ENCODE measurements around the gene DDX59. TPM values are rescaled to one million over a fixed set of nuclear protein-coding genes. Genes with fewer than 3 reads are reported as not detected.

DDX59 gene
- total and polyA plus RNA-seq, 9 of the 15 experiments (the other 6 are each of a cell fraction or from before 2014, with no cell fraction given): 8.3 to 30.4 (median 19.8) TPM

DNA sequence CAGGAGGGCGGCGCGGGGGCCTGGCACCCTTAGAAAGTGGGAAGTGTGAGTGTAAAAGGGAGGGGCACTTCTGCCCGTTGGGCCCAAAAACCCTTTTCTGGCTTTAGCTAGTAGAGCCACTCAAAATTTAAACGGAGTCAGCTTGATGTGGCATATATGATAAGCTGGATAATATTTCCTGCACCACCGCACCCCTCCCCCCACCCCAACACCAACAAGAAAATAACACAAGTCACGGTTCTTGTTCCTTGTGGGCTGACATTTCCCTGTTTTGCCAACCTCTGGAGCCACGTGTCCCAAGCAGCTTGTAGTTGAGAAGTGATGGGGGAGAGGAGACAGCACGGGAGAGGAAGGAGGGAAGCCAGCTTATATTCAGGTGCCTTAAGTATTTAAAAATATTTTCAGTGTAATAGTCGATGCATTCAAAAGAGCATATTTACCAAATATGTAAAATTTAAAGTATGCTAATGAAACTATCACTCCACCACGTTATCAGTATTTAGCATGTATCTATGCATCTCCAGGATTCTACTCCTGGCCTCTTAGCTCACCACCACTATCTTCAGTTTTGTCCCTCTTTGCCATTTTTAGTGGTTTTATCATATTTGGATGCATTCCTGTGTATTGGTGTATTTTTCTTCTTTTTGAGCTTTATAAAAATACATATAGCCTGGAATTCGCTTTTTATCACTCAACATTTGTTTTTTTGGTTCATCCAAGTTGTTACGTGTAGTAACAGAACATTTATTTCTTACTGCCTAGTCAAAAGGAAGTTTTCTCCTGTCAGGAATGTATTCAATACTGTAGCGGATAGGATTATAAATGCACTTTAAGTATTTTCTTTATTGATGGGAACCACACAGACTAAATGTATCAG lies 773 bp upstream of the DDX59 start (continued):
- TF ChIP-seq, protein P1, sequence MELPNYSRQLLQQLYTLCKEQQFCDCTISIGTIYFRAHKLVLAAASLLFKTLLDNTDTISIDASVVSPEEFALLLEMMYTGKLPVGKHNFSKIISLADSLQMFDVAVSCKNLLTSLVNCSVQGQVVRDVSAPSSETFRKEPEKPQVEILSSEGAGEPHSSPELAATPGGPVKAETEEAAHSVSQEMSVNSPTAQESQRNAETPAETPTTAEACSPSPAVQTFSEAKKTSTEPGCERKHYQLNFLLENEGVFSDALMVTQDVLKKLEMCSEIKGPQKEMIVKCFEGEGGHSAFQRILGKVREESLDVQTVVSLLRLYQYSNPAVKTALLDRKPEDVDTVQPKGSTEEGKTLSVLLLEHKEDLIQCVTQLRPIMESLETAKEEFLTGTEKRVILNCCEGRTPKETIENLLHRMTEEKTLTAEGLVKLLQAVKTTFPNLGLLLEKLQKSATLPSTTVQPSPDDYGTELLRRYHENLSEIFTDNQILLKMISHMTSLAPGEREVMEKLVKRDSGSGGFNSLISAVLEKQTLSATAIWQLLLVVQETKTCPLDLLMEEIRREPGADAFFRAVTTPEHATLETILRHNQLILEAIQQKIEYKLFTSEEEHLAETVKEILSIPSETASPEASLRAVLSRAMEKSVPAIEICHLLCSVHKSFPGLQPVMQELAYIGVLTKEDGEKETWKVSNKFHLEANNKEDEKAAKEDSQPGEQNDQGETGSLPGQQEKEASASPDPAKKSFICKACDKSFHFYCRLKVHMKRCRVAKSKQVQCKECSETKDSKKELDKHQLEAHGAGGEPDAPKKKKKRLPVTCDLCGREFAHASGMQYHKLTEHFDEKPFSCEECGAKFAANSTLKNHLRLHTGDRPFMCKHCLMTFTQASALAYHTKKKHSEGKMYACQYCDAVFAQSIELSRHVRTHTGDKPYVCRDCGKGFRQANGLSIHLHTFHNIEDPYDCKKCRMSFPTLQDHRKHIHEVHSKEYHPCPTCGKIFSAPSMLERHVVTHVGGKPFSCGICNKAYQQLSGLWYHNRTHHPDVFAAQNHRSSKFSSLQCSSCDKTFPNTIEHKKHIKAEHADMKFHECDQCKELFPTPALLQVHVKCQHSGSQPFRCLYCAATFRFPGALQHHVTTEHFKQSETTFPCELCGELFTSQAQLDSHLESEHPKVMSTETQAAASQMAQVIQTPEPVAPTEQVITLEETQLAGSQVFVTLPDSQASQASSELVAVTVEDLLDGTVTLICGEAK (IDR thresholded peaks at IDR 0.05): peak; percentile 60
- TF ChIP-seq, protein P1 (CRISPR knock-in tag; IDR thresholded peaks at IDR 0.05): no peak
- TF ChIP-seq, protein P2, sequence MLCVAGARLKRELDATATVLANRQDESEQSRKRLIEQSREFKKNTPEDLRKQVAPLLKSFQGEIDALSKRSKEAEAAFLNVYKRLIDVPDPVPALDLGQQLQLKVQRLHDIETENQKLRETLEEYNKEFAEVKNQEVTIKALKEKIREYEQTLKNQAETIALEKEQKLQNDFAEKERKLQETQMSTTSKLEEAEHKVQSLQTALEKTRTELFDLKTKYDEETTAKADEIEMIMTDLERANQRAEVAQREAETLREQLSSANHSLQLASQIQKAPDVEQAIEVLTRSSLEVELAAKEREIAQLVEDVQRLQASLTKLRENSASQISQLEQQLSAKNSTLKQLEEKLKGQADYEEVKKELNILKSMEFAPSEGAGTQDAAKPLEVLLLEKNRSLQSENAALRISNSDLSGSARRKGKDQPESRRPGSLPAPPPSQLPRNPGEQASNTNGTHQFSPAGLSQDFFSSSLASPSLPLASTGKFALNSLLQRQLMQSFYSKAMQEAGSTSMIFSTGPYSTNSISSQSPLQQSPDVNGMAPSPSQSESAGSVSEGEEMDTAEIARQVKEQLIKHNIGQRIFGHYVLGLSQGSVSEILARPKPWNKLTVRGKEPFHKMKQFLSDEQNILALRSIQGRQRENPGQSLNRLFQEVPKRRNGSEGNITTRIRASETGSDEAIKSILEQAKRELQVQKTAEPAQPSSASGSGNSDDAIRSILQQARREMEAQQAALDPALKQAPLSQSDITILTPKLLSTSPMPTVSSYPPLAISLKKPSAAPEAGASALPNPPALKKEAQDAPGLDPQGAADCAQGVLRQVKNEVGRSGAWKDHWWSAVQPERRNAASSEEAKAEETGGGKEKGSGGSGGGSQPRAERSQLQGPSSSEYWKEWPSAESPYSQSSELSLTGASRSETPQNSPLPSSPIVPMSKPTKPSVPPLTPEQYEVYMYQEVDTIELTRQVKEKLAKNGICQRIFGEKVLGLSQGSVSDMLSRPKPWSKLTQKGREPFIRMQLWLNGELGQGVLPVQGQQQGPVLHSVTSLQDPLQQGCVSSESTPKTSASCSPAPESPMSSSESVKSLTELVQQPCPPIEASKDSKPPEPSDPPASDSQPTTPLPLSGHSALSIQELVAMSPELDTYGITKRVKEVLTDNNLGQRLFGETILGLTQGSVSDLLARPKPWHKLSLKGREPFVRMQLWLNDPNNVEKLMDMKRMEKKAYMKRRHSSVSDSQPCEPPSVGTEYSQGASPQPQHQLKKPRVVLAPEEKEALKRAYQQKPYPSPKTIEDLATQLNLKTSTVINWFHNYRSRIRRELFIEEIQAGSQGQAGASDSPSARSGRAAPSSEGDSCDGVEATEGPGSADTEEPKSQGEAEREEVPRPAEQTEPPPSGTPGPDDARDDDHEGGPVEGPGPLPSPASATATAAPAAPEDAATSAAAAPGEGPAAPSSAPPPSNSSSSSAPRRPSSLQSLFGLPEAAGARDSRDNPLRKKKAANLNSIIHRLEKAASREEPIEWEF (CRISPR knock-in tag; IDR thresholded peaks at IDR 0.05): peak; percentile 64; the same call in 1 of the 2 replicates
- peak in 1 of 2 experiments; percentile 16; a peak in 1 of 4 replicates for TF ChIP-seq TEAD1 (CRISPR knock-in tag; IDR thresholded peaks at IDR 0.05)
- 0 out of 2 replicates have a peak, but pooled peaks have one; percentile 6 for TF ChIP-seq MBD2 (IDR thresholded peaks at IDR 0.05; ENCODE audit: borderline replicate concordance, low read depth)
- TF ChIP-seq STAT5B (CRISPR knock-in tag; IDR thresholded peaks at IDR 0.05): no peak
- TF ChIP-seq, protein P3, sequence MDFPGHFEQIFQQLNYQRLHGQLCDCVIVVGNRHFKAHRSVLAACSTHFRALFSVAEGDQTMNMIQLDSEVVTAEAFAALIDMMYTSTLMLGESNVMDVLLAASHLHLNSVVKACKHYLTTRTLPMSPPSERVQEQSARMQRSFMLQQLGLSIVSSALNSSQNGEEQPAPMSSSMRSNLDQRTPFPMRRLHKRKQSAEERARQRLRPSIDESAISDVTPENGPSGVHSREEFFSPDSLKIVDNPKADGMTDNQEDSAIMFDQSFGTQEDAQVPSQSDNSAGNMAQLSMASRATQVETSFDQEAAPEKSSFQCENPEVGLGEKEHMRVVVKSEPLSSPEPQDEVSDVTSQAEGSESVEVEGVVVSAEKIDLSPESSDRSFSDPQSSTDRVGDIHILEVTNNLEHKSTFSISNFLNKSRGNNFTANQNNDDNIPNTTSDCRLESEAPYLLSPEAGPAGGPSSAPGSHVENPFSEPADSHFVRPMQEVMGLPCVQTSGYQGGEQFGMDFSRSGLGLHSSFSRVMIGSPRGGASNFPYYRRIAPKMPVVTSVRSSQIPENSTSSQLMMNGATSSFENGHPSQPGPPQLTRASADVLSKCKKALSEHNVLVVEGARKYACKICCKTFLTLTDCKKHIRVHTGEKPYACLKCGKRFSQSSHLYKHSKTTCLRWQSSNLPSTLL (IDR thresholded peaks at IDR 0.05): no peak
- no peak for TF ChIP-seq ZNF354B (CRISPR knock-in tag; IDR thresholded peaks at IDR 0.05)
- 0 out of 2 replicates have a peak, but pooled peaks have one; percentile 32 for TF ChIP-seq PTRF (tag; IDR thresholded peaks at IDR 0.05)

All from K562 (cell line).